GM12891 (cell line): ENCODE data around the gene PPIL4.

Experiments used
- POLR2A ChIP-seq: IDR thresholded peaks from 2 replicates; pipeline ENCODE4 v1.6.1; 2011; ENCODE audit warnings: low read depth, low read length, control low read depth
- POLR2AphosphoS5 ChIP-seq: IDR thresholded peaks from 2 replicates; pipeline ENCODE4 v1.6.1; 2011; ENCODE audit warnings: low read depth, low read length, control low read depth
- TAF1 ChIP-seq: IDR thresholded peaks from 2 replicates; pipeline ENCODE4 v1.6.1; 2011; ENCODE audit warnings: low read depth, low read length, control low read depth

DNA sequence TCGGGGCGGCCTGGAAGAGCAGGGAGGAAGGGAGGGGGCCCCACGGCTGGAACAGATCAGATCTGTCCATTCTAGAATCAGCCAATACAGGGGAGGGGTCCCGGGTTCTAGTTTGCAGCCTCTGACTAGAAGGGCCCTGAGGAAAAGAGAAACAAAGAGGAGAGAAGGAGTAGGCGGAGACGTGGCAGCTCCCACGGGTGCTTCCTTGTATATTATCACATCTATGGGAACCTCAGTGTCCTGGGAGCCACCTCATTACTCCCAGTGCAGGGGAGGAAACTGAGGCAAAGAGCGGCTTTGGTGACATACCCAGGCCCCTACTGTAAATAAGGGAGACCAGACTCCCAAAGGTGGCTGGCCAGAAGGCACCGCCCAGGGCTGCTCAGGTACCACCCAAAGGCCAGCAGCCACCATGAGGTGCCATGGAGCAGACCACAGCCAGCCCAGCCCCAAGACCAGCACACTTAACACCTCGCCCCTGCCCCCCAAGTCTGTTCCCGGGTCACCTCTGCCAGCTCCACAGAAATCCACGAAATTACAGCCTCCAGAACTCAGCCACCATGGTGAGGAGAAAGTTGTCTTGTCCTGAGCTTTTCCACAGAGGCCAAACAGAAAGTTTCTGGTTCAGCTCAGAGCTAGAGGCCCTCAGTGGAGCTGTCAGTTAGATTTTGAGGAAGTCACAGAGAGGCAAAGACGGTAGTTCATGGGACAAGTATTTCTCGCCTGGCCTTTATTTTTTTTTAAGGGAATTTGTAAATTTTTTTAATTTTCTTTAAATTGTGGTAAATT lies 63.1 kb downstream of the PPIL4 start:
- no peak for TF ChIP-seq POLR2AphosphoS5
- no peak for TF ChIP-seq POLR2A
- no peak for TF ChIP-seq TAF1
